Measurements from ENCODE around the gene C1QBP.

Gene C1QBP, protein sequence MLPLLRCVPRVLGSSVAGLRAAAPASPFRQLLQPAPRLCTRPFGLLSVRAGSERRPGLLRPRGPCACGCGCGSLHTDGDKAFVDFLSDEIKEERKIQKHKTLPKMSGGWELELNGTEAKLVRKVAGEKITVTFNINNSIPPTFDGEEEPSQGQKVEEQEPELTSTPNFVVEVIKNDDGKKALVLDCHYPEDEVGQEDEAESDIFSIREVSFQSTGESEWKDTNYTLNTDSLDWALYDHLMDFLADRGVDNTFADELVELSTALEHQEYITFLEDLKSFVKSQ

DNA sequence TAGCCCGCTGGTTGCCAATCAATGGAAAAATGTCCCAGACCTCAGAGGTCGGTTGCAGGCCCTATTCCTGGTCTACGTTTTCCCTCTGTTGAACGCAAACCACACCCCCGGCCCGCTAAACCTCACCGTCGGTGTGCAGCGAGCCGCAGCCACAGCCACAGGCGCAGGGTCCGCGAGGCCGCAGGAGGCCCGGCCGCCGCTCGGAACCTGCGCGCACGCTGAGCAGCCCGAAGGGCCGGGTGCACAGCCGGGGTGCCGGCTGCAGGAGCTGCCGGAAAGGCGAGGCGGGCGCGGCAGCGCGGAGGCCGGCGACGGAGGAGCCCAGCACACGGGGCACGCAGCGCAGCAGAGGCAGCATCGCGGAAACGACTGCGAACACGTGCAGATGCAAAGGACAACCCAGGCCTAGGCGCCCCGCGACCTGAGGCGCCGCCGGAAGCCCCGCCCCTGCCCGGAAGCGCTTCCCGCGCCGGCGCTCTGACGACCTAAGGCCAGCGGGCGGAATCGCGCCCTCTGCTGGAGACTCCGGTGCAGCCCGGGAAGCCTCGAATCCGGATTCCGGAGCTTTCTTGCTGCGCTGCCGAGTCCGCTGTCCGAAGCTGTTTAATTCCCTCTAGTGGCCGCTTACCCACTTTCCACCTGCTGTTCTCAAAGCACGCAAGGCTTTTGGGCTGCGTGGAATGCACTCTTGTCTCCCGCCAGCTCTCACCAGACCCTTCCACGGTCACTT, at the start of gene C1QBP:
C1QBP (minus strand) TSS at position 440 of the 730 bp plus-strand sequence; CDS start at position 358, 82 bp downstream.
- ChIA-PET POLR2A (interaction anchor here (0.6 to 1.9 kb wide), 6 partner anchors 20 to 1697 kb away, joined by 3 to 7 read pairs (median 3); partner anchors contain the start of genes DHX33 and NUP88), CTCF (interaction anchor here (0.6 to 9.7 kb wide), 58 partner anchors 12 to 997 kb away, joined by 3 to 162 read pairs (median 4); partner anchors contain the start of genes AIPL1, DERL2, DHX33 and MIS12)
- TF ChIP-seq, protein P1, sequence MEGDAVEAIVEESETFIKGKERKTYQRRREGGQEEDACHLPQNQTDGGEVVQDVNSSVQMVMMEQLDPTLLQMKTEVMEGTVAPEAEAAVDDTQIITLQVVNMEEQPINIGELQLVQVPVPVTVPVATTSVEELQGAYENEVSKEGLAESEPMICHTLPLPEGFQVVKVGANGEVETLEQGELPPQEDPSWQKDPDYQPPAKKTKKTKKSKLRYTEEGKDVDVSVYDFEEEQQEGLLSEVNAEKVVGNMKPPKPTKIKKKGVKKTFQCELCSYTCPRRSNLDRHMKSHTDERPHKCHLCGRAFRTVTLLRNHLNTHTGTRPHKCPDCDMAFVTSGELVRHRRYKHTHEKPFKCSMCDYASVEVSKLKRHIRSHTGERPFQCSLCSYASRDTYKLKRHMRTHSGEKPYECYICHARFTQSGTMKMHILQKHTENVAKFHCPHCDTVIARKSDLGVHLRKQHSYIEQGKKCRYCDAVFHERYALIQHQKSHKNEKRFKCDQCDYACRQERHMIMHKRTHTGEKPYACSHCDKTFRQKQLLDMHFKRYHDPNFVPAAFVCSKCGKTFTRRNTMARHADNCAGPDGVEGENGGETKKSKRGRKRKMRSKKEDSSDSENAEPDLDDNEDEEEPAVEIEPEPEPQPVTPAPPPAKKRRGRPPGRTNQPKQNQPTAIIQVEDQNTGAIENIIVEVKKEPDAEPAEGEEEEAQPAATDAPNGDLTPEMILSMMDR (IDR thresholded peaks at IDR 0.05; ENCODE audit: insufficient read depth, low read length, missing control alignments) = peak; percentile 85
- peak within 1 kb of the TSS; percentile 84 for H3K4me3 ChIP-seq (ENCODE audit: low read depth, low read length)
- peak; percentile 55 for DNase-seq (ENCODE audit: low read depth, low spot score)

DNA sequence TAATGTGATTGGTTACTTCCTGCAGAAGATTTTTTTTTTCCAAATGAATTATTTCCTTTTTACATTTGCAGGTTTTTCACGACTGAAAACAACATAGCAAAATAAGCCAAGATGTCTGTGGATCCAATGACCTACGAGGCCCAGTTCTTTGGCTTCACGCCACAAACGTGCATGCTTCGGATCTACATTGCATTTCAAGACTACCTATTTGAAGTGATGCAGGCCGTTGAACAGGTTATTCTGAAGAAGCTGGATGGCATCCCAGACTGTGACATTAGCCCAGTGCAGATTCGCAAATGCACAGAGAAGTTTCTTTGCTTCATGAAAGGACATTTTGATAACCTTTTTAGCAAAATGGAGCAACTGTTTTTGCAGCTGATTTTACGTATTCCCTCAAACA, 49.8 kb upstream of the C1QBP start:
- CTCF ChIA-PET = interaction anchor here (1.0 kb wide), 1 partner anchor 12 kb away, joined by 5 read pairs; a partner anchor contains a TSS
- TF ChIP-seq, protein P1 (IDR thresholded peaks at IDR 0.05; ENCODE audit: insufficient read depth, low read length, missing control alignments) = no peak
- DNase-seq (ENCODE audit: low read depth, low spot score) = no peak
- POLR2A ChIA-PET = no interaction called here
- no peak overlapping the region for H3K4me3 ChIP-seq (ENCODE audit: low read depth, low read length)

DNA sequence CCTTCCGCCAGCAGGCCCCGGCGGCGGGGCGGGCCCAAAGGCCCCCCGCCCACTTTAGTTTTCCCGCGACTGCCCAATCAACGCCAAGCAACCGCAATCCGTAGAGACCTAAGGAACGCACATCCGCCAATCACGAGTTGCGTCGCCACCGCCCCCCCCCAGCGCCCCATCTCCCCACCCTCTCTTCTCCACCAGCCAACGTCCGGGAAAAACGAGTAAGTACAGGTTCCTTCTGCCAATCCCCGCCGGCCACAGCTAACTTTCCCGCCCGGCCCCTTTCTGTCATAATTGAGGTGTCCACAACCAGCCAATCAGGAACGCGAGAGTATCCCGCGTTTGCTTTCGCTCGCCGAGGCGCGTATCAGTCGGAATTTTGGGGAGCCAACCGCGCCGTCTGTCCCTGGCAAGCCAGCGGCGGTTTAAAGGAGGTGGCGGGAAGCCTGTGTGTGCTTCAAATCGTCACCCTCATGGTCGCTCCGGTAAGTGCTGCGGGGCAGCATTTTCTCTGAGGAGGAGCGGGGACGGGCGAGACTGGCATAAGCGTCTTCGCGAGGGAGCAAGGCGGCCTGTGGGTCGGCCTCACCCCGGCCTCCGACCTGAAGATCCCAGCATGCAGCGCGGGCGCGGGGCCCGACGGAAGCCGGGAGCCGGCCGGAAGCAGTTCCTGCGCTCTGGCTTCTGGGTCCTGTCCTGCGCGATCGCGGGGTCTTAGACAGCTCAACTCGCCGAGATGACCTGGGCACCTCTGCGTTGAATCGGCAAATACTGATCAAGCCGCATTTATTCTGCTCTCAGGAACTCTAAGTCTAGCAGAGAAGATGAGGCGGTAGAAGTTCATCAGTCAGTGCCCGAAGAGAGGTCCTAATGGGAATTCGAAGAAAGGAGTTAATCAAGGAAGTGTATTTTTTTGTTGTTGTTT, 47.5 kb upstream of the C1QBP start, which contains the start of gene MIS12:
MIS12 (plus strand) TSS at position 361 of the 919 bp plus-strand sequence. CDS start 2,297 bp downstream, outside the sequence.
- DNase-seq (ENCODE audit: low read depth, low spot score) = peak; percentile 97
- ChIA-PET CTCF (interaction anchor here (1.0 to 1.8 kb wide), 5 partner anchors 13 to 220 kb away, joined by 3 to 7 read pairs (median 4); partner anchors contain the start of gene C1QBP), POLR2A (interaction anchor here (0.6 to 1.5 kb wide), 7 partner anchors 13 to 40 kb away, joined by 3 to 7 read pairs (median 5); partner anchors contain the start of gene DHX33)
- H3K4me3 ChIP-seq (ENCODE audit: low read depth, low read length) = peak within 1 kb of the TSS; percentile 86
- TF ChIP-seq, protein P1 (IDR thresholded peaks at IDR 0.05; ENCODE audit: insufficient read depth, low read length, missing control alignments) = no peak

DNA sequence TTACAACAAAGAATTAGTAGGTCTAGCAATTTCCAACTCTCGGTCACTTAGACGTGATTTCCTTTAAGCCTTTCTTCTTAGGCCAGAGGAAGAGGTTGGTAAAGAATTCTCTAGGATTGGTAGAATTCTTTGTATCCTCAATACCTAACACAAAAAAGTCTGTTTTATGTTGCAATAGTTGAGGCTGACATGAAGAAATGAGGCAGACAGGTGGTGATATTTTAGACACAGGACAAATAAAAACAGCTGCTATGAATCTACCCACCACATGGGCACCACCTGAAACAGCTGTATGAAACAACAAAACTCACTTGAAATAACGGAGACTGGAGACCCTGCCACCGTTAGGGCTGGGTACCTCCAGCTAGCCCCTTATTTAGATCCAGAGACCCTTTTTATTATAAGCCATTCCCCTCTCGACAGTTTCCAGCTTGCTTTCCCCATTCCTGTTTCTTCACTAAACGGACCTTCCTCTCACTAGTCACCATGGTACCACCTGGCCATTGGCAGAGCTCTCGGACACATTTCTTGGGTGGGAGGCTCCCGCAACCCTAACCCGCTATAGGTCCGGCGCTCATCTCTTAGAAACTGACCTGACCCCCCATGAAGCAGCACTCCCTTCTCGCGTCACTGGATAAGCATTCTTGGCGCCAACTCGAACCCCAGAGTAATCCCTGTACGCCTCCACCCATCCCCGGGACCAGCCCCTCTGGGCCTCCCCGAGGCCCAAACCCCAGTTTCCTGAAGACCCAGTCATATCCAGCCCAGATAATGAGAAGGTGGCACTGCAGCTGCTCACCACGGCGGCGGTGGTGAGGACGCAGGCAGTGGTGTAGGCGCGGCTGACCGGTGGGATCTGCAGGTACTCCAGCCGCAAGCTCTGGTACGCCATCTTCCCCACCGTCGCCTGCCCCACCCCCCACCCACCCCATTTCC, 46.6 kb upstream of the C1QBP start, which contains the start of gene DERL2:
DERL2 (minus strand) TSS at position 909 of the 936 bp plus-strand sequence; CDS start at position 892, 17 bp downstream.
- POLR2A ChIA-PET = interaction anchor here (1.0 to 1.5 kb wide), 6 partner anchors 14 to 41 kb away, joined by 4 to 7 read pairs (median 5); partner anchors contain the start of gene DHX33
- CTCF ChIA-PET = interaction anchor here (1.0 to 2.8 kb wide), 8 partner anchors 12 to 235 kb away, joined by 3 to 11 read pairs (median 4); partner anchors contain the start of gene C1QBP
- TF ChIP-seq, protein P1 (IDR thresholded peaks at IDR 0.05; ENCODE audit: insufficient read depth, low read length, missing control alignments) = no peak
- DNase-seq (ENCODE audit: low read depth, low spot score) = no peak
- peak within 1 kb of the TSS; percentile 86 for H3K4me3 ChIP-seq (ENCODE audit: low read depth, low read length)

DNA sequence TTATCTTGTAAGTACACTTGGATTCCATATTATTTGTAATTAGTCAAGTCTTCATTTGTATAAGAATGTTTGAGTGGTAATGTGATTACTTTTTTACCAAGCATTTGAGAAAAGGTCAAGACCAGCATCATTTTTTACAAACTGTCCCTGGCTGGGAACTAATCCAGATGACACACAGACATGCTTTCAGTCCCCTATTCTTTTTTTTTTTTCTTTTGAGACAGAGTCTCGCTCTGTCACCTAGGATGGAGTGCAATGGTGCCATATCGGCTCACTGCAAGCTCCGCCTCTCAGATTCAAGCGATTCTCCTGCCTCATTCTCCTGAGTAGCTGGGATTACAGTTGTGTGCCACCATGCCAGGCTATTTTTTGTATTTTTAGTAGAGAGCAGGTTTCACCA, 42.5 kb upstream of the C1QBP start:
- ChIA-PET CTCF (no interaction called here), POLR2A (no interaction called here)
- no peak for DNase-seq (ENCODE audit: low read depth, low spot score)
- H3K4me3 ChIP-seq (ENCODE audit: low read depth, low read length) = no peak overlapping the region
- TF ChIP-seq, protein P1 (IDR thresholded peaks at IDR 0.05; ENCODE audit: insufficient read depth, low read length, missing control alignments) = no peak
